Natural killer cell treated with Interleukin-12 subunit alpha and Interleukin-12 subunit beta and Interleukin-15 and Interleukin-18, amount 100 ng/mL, for 72 hours (primary cell): ENCODE data around the gene GDF10. TPM values are rescaled to one million over a fixed set of nuclear protein-coding genes. Genes with fewer than 3 reads are reported as not detected.

Experiments used
- ATAC-seq, 2 donors: fragments of 150-1000 bp; cut with Tn5 transposase in 1 of 2; sonication (Bioruptor Pico), chemical (Tn5 transposase) in 1 of 2; 2 replicates each; pipeline ENCODE4 v1.10.0; 2021
- DNase-seq: peaks from one replicate; pipeline ENCODE4 v3.0.0; 2022; ENCODE audit warnings: low spot score
- H3K27ac Mint-ChIP-seq, 2 donors: 1 replicate in 1 of 2; 2 replicates in 1 of 2; pipeline ENCODE4 v1.8.0; 2022; ENCODE audit warnings: mixed read lengths in 2 of 2, mild to moderate bottlenecking in 1 of 2, moderate library complexity in 1 of 2
- H3K27me3 Mint-ChIP-seq, 2 donors: 1 replicate in 1 of 2; 2 replicates in 1 of 2; pipeline ENCODE4 v1.8.0; 2022; ENCODE audit warnings: mixed read lengths in 2 of 2
- H3K36me3 Mint-ChIP-seq: one replicate; pipeline ENCODE4 v1.8.0; 2022; ENCODE audit warnings: mixed read lengths
- H3K4me1 Mint-ChIP-seq, 2 donors: 1 replicate in 1 of 2; 2 replicates in 1 of 2; pipeline ENCODE4 v1.8.0; 2022; ENCODE audit warnings: low read depth in 2 of 2, mixed read lengths in 2 of 2, mild to moderate bottlenecking in 1 of 2
- H3K4me3 Mint-ChIP-seq: one replicate; pipeline ENCODE4 v1.8.0; 2022; ENCODE audit warnings: mixed read lengths
- H3K9me3 Mint-ChIP-seq: 2 replicates; pipeline ENCODE4 v1.8.0; 2022; ENCODE audit warnings: mixed read lengths
- total RNA-seq, 2 donors: library from RNA; stranded (reverse); gene quantifications; one replicate each; pipeline ENCODE4 v1.2.3, GENCODE V29; 2022

GDF10 gene
- total RNA-seq, 2 donors from 2014 or later = not detected

DNA sequence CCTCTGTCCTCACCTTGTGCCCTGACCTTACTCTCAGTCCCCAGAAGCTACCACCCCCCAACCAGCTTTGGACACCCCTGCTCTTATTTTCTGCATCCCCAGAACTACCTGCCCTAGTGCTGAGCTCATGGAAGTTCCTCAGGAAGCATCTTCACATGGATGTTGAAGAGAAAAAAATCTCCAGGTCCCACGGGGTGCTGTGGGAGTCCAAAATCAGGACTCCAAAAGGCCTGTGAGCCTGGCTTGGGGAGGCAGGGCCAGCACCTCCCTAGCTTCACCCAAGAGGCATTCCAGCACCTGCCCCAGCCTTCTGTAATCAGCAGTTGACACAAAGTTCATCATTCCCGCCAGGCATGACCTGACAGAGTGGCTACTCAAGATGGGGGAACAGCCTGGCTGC is 20.7 kb upstream of the GDF10 start:
- DNase-seq (no peak), ATAC-seq (no peak)
- H3K4me3 Mint-ChIP-seq = no peak overlapping the region
- no peak overlapping the region for H3K27ac Mint-ChIP-seq
- H3K4me1 Mint-ChIP-seq = peaks cover 0 to 2% of the 10 kb centered on the region in 2 donors
- H3K36me3 Mint-ChIP-seq = no peaks in the 10 kb centered on the region
- H3K27me3 Mint-ChIP-seq = peaks cover 12 to 13% of the 10 kb centered on the region in 2 donors
- H3K9me3 Mint-ChIP-seq = no peaks in the 10 kb centered on the region

- Mint-ChIP-seq H3K4me1 (peaks cover 0 to 8% of the 10 kb centered on the region in 2 donors), H3K9me3 (no peaks in the 10 kb centered on the region), H3K4me3 (no peak overlapping the region), H3K36me3 (no peaks in the 10 kb centered on the region), H3K27ac (no peak overlapping the region), H3K27me3 (peaks cover 0 to 7% of the 10 kb centered on the region in 2 donors)
- DNase-seq = no peak
- ATAC-seq = peak in 1 of 2 donors; percentile 12
Observed at GRCh38 chr10:47282005-47282656, 17.9 kb upstream of the GDF10 start.

GRCh38 chr10:47282657-47283018 is 17.4 kb upstream of the GDF10 start:
- H3K36me3 Mint-ChIP-seq = no peaks in the 10 kb centered on the region
- no peak for DNase-seq
- peaks cover 0 to 5% of the 10 kb centered on the region in 2 donors for H3K27me3 Mint-ChIP-seq
- ATAC-seq = peak in 1 of 2 donors; percentile 41
- no peaks in the 10 kb centered on the region for H3K9me3 Mint-ChIP-seq
- H3K4me3 Mint-ChIP-seq = no peak overlapping the region
- H3K4me1 Mint-ChIP-seq = peaks cover 0 to 7% of the 10 kb centered on the region in 2 donors
- H3K27ac Mint-ChIP-seq = no peak overlapping the region

- no peak overlapping the region for H3K27ac Mint-ChIP-seq
- no peak for ATAC-seq
- H3K4me3 Mint-ChIP-seq = no peak overlapping the region
- H3K9me3 Mint-ChIP-seq = no peaks in the 10 kb centered on the region
- no peaks in the 10 kb centered on the region for H3K36me3 Mint-ChIP-seq
- H3K27me3 Mint-ChIP-seq = peaks cover 0 to 5% of the 10 kb centered on the region in 2 donors
- H3K4me1 Mint-ChIP-seq = peaks cover 0 to 7% of the 10 kb centered on the region in 2 donors
- no peak for DNase-seq
Observed at GRCh38 chr10:47283101-47283630, 16.8 kb upstream of the GDF10 start.

GRCh38 chr10:47283848-47284247 is 16.1 kb upstream of the GDF10 start:
- peaks cover 0 to 7% of the 10 kb centered on the region in 2 donors for H3K4me1 Mint-ChIP-seq
- DNase-seq (no peak), ATAC-seq (no peak)
- H3K27ac Mint-ChIP-seq = no peak overlapping the region
- no peaks in the 10 kb centered on the region for H3K36me3 Mint-ChIP-seq
- no peaks in the 10 kb centered on the region for H3K9me3 Mint-ChIP-seq
- peaks cover 0 to 5% of the 10 kb centered on the region in 2 donors for H3K27me3 Mint-ChIP-seq
- H3K4me3 Mint-ChIP-seq = no peak overlapping the region

- ATAC-seq = no peak
- H3K9me3 Mint-ChIP-seq = no peaks in the 10 kb centered on the region
- no peaks in the 10 kb centered on the region for H3K36me3 Mint-ChIP-seq
- no peak overlapping the region for H3K4me3 Mint-ChIP-seq
- H3K27me3 Mint-ChIP-seq = peaks cover 0 to 5% of the 10 kb centered on the region in 2 donors
- peaks cover 0 to 7% of the 10 kb centered on the region in 2 donors for H3K4me1 Mint-ChIP-seq
- DNase-seq = no peak
- H3K27ac Mint-ChIP-seq = no peak overlapping the region
Observed at GRCh38 chr10:47285381-47286115, 14.4 kb upstream of the GDF10 start.

DNA sequence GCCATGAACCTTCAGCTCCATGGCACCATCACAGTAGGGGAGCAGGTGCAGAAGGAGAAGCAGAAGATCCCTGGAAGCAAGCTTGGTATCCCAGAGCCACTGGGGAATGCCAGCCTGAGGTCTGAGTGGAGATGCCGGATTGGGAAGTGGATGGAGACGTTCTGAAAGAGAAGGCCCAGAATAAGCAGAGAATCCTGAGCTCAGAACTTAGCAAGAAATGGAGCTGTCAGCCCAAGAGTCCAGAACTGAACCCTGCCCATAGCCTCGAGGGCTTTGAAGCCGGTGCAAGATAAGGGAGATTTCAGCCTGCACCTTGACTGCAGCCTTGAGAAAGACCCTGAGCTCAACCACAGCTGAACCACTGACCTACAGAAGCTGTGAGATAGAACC is 13.9 kb upstream of the GDF10 start:
- Mint-ChIP-seq H3K27ac (no peak overlapping the region), H3K9me3 (no peaks in the 10 kb centered on the region), H3K36me3 (no peaks in the 10 kb centered on the region), H3K4me1 (peaks cover 0 to 7% of the 10 kb centered on the region in 2 donors), H3K4me3 (no peak overlapping the region), H3K27me3 (peaks cover 0 to 5% of the 10 kb centered on the region in 2 donors)
- no peak for ATAC-seq
- no peak for DNase-seq

DNA sequence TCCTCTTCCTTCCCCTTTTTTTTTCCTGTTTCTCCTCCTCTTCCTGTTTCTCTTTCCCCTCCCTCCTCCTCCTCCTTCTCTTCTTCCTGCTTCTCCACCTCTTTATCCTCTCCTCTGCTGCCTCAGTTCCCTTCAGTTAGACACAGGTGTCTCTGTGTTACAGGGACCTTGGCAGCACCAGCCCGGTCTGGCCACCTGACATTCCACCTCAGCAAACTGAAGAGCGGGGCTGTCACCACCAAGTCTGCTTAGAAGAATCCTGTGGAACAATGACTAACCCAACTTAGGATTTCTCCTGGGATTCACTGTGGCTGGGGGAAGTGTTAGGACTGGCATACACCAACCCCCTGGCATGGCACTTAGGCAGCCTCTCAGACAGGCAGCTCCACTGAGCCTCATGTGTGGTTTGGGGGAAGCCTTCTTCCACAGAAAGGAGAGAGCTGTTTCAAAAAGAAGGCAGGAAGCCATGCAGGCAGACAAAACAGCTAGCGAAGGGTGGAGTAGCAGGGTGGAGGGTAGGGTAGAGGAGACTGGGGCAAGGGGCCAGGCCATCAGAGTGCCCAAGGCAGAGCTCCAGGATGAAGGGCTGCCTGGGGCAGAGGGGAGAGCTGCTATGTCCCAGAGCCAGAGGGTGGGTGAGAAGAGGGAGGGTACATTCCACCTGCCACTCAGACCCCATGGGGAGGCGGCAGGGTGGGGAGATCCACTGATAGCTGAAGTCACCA is 13.2 kb upstream of the GDF10 start:
- H3K36me3 Mint-ChIP-seq = no peaks in the 10 kb centered on the region
- no peak overlapping the region for H3K4me3 Mint-ChIP-seq
- no peaks in the 10 kb centered on the region for H3K9me3 Mint-ChIP-seq
- peaks cover 0 to 7% of the 10 kb centered on the region in 2 donors for H3K4me1 Mint-ChIP-seq
- no peak for ATAC-seq
- peaks cover 0 to 5% of the 10 kb centered on the region in 2 donors for H3K27me3 Mint-ChIP-seq
- H3K27ac Mint-ChIP-seq = no peak overlapping the region
- DNase-seq = no peak

DNA sequence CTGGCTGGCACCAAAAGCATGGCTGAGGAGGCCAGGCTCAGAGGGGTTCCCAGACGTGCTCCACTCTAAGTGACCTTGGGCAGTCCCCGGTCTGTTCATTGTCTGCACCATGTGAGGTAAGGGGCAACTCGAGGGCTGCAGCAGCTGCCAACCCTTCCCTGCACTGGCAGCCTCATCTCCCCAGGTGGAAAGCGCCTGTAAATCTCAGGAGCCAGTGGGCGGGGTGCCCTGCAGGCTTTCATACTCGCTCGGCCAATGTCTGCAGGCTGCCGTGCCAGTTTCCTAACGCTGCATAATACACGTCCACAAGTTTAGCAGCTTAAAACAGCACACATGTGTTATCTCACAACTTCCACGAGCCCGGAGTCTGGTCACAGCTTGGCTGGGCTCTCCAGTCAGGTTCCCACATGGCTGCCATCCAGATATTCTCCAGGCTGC is 12.6 kb upstream of the GDF10 start:
- Mint-ChIP-seq H3K4me1 (peaks cover 0 to 7% of the 10 kb centered on the region in 2 donors), H3K27me3 (peaks cover 0 to 5% of the 10 kb centered on the region in 2 donors), H3K27ac (no peak overlapping the region), H3K4me3 (no peak overlapping the region), H3K36me3 (no peaks in the 10 kb centered on the region), H3K9me3 (no peaks in the 10 kb centered on the region)
- DNase-seq (no peak), ATAC-seq (no peak)

GRCh38 chr10:47287805-47288204 is 12.2 kb upstream of the GDF10 start:
- H3K9me3 Mint-ChIP-seq = no peaks in the 10 kb centered on the region
- no peak overlapping the region for H3K4me3 Mint-ChIP-seq
- DNase-seq (no peak), ATAC-seq (no peak)
- H3K27ac Mint-ChIP-seq = no peak overlapping the region
- peaks cover 0 to 5% of the 10 kb centered on the region in 2 donors for H3K27me3 Mint-ChIP-seq
- H3K4me1 Mint-ChIP-seq = peaks cover 0 to 7% of the 10 kb centered on the region in 2 donors
- no peaks in the 10 kb centered on the region for H3K36me3 Mint-ChIP-seq

- H3K9me3 Mint-ChIP-seq = no peaks in the 10 kb centered on the region
- no peak overlapping the region for H3K27ac Mint-ChIP-seq
- ATAC-seq = no peak
- no peak for DNase-seq
- peaks cover 0 to 5% of the 10 kb centered on the region in 2 donors for H3K27me3 Mint-ChIP-seq
- peaks cover 0 to 7% of the 10 kb centered on the region in 2 donors for H3K4me1 Mint-ChIP-seq
- H3K36me3 Mint-ChIP-seq = no peaks in the 10 kb centered on the region
- no peak overlapping the region for H3K4me3 Mint-ChIP-seq
Observed at GRCh38 chr10:47288236-47288635, 11.8 kb upstream of the GDF10 start.

DNA sequence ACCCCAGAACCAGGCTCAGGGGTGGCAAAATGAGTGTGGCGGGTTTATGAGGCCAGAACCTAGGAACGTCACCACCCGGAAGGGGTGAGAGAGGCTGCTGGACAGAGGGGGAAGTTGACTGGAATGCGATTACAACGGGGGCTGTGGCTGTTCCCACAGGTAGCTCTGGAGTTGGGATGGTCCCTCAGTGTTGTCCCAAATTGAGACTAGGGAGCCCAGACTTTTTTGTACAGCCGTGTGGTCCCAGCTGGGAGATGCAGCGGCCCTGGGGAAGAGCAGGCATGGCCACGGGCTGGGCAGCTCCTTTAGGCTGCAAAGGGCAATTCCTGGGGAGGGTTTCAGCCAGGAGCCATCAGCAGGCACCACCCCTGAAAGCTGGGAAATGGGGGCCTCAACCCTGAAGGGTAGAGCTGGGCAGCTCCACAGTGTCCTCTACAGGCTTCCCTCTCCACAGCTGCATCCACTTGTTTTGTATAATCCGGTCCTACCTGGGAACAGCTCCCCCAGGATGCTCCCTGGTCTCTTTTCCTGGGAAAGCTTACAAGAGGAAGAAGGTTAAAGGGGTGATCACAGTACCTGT is 11.0 kb upstream of the GDF10 start:
- no peak for DNase-seq
- peaks cover 0 to 7% of the 10 kb centered on the region in 2 donors for H3K4me1 Mint-ChIP-seq
- no peak for ATAC-seq
- H3K4me3 Mint-ChIP-seq = no peak overlapping the region
- no peaks in the 10 kb centered on the region for H3K36me3 Mint-ChIP-seq
- H3K27ac Mint-ChIP-seq = no peak overlapping the region
- peaks cover 0 to 10% of the 10 kb centered on the region in 2 donors for H3K27me3 Mint-ChIP-seq
- no peaks in the 10 kb centered on the region for H3K9me3 Mint-ChIP-seq

DNA sequence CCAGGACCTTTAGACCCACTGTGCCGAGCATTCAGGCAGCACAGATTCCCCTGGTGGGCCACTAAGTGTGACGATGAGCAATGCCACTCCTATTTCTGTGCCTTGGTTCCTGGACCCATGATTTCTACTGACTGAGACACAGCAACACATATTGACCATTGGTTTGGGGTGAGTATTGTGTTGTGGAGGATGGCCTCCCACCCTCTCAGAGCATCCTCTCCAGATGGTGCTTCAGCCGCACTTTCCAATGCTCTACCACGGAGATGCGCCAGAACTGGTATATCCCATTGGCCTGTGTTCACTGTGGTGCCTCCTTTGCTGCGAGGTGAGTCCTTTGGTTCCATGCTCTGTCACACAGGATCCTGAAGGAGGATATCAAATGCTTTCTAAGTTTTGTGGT is 10.1 kb upstream of the GDF10 start:
- DNase-seq = no peak
- H3K4me1 Mint-ChIP-seq = peaks cover 0 to 7% of the 10 kb centered on the region in 2 donors
- no peak for ATAC-seq
- H3K27me3 Mint-ChIP-seq = peaks cover 3 to 11% of the 10 kb centered on the region in 2 donors
- no peak overlapping the region for H3K4me3 Mint-ChIP-seq
- H3K36me3 Mint-ChIP-seq = no peaks in the 10 kb centered on the region
- H3K27ac Mint-ChIP-seq = no peak overlapping the region
- no peaks in the 10 kb centered on the region for H3K9me3 Mint-ChIP-seq
